Trophoblast cell (in vitro differentiated cells and primary cell): ENCODE data around the gene ZCCHC17. TPM values are rescaled to one million over a fixed set of nuclear protein-coding genes. Genes with fewer than 3 reads are reported as not detected.

ENCODE experiments used
- DNase-seq, 2 donors: peaks; one replicate each; pipeline ENCODE4 v3.0.0-alpha.2; 2016
- H2AFZ ChIP-seq: 2 replicates; pipeline ENCODE4 v1.6.1; 2013; ENCODE audit warnings: low read length, moderate library complexity, mild to moderate bottlenecking; ENCODE audit not compliant: insufficient read depth, poor library complexity
- H2AK5ac ChIP-seq: 2 replicates; pipeline ENCODE4 v1.6.1; 2013; ENCODE audit warnings: mild to moderate bottlenecking, low read length
- H2BK120ac ChIP-seq: 2 replicates; pipeline ENCODE4 v1.6.1; 2013; ENCODE audit warnings: low read length, mild to moderate bottlenecking, moderate library complexity; ENCODE audit not compliant: insufficient read depth, poor library complexity
- H2BK12ac ChIP-seq: 2 replicates; pipeline ENCODE4 v1.6.1; 2013; ENCODE audit warnings: mild to moderate bottlenecking, low read length, moderate library complexity
- H2BK5ac ChIP-seq: 2 replicates; pipeline ENCODE4 v1.6.1; 2013; ENCODE audit warnings: low read length, low read depth, moderate library complexity, mild to moderate bottlenecking; ENCODE audit not compliant: poor library complexity
- H3K14ac ChIP-seq: 2 replicates; pipeline ENCODE4 v1.6.1; 2013; ENCODE audit warnings: mild to moderate bottlenecking, low read length
- H3K18ac ChIP-seq: 2 replicates; pipeline ENCODE4 v1.6.1; 2013; ENCODE audit warnings: mild to moderate bottlenecking, low read length
- H3K23ac ChIP-seq: 2 replicates; pipeline ENCODE4 v1.6.1; 2013; ENCODE audit warnings: low read length
- H3K27ac ChIP-seq: 2 replicates; pipeline ENCODE4 v1.5.1; 2013; ENCODE audit warnings: low read depth, mild to moderate bottlenecking, inconsistent platforms, low read length, moderate library complexity
- H3K27me3 ChIP-seq: 2 replicates; pipeline ENCODE4 v1.6.1; 2013; ENCODE audit warnings: inconsistent platforms, mild to moderate bottlenecking, low read length, moderate library complexity; ENCODE audit not compliant: insufficient read depth
- H3K36me3 ChIP-seq, 2 experiments: 1 replicate in 1 of 2; 2 replicates in 1 of 2; pipeline ENCODE4 v1.6.1; 2013; ENCODE audit warnings: low read length in 2 of 2, mild to moderate bottlenecking in 2 of 2, moderate library complexity in 1 of 2; ENCODE audit not compliant: insufficient read depth in 2 of 2, control insufficient read depth in 1 of 2
- H3K4ac ChIP-seq: 2 replicates; pipeline ENCODE4 v1.6.1; 2013; ENCODE audit warnings: low read depth, mild to moderate bottlenecking, low read length, moderate library complexity
- H3K4me1 ChIP-seq, 2 experiments: 1 replicate in 1 of 2; 2 replicates in 1 of 2; pipeline ENCODE4 v1.6.1; 2013; ENCODE audit warnings: low read length in 2 of 2, mild to moderate bottlenecking in 2 of 2, moderate library complexity in 1 of 2; ENCODE audit not compliant: insufficient read depth in 2 of 2, control insufficient read depth in 1 of 2
- H3K4me2 ChIP-seq: 2 replicates; pipeline ENCODE4 v1.6.1; 2013; ENCODE audit warnings: inconsistent platforms, mild to moderate bottlenecking, low read length, moderate library complexity
- H3K4me3 ChIP-seq: 2 replicates; pipeline ENCODE4 v1.5.1; 2013; ENCODE audit warnings: mild to moderate bottlenecking, low read depth, low read length, inconsistent platforms
- H3K79me1 ChIP-seq: one replicate; pipeline ENCODE4 v1.6.1; 2013; ENCODE audit warnings: low read length
- H3K79me2 ChIP-seq: 2 replicates; pipeline ENCODE4 v1.6.1; 2013; ENCODE audit warnings: low read length, mild to moderate bottlenecking; ENCODE audit not compliant: control insufficient read depth, insufficient read depth, poor library complexity
- H3K9ac ChIP-seq: 2 replicates; pipeline ENCODE4 v1.6.1; 2013; ENCODE audit warnings: mild to moderate bottlenecking, low read length
- H3K9me3 ChIP-seq: 2 replicates; pipeline ENCODE4 v1.6.1; 2013; ENCODE audit warnings: low read depth, mild to moderate bottlenecking, control low read depth, inconsistent platforms, low read length; ENCODE audit not compliant: insufficient read depth
- H4K12ac ChIP-seq: 2 replicates; pipeline ENCODE4 v1.6.1; 2013; ENCODE audit warnings: low read depth, mild to moderate bottlenecking, low read length, moderate library complexity
- H4K8ac ChIP-seq: 2 replicates; pipeline ENCODE4 v1.6.1; 2013; ENCODE audit warnings: low read depth, mild to moderate bottlenecking, low read length, moderate library complexity
- H4K91ac ChIP-seq: one replicate; pipeline ENCODE4 v1.6.1; 2013; ENCODE audit warnings: low read depth, mild to moderate bottlenecking, low read length, moderate library complexity
- WGBS: extraction: QIAGEN DNeasy Blood & Tissue Kit; methylation state at CpG from one replicate; pipeline ENCODE4 v1.1.7; 2013; ENCODE audit warnings: missing lambda C conversion rate; ENCODE audit not compliant: insufficient read length, insufficient coverage; ENCODE audit errors: extremely low coverage; 5-methylcytosine and 5-hydroxymethylcytosine counted together
- polyA plus RNA-seq: library from polyadenylated mRNA; stranded (reverse); fragments of 200-250 nt; gene quantifications from 2 replicates; pipeline ENCODE4 v1.2.3, GENCODE V29; 2013

The ZCCHC17 gene
- polyA plus RNA-seq, result 38.6 and 38.9 TPM in 2 replicates

DNA sequence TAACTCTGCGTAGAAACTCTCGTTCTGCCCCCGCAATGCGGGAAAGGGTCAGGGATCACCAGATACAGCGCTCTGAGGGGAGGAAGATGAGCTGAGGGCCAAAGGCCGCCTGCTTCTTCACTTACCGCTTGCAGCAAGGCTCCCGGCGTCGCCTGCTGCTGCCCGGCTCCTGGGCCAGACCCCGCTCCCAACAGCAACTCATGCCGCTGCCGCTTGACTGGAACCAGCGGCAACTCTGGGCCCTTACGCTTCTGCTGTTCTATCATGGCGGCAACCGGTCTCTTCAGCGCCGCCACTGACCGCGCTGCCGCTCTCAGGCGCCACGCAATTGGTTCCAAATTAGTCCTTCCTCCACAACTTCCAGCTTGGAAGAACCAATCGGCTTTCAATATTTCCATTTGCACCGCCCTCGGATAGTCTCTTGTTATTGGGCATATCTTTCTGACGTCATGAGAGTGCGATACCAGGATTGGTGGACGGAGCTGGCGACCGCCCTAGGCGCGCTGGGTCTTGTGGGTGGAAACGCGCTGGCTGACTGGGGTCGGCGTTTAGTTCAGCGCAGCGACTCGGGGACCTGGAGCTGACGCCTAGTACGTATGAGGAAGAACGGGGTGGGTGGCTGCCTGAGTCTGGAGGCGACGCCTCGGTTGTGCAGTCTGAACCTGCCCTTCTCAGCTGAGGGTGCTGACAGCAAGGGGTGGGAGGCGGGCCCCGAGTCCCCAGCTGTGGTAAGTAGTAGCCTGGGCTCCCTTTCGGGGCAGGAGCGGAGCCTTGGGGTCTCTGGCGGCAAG, at the start of gene ZCCHC17, which contains the start of gene SNRNP40:
ZCCHC17 (plus strand) TSS at position 547 of the 791 bp plus-strand sequence. CDS start 13,067 bp downstream, outside the sequence.
SNRNP40 (minus strand) TSS at position 303 of the 791 bp plus-strand sequence; CDS start at position 266, 37 bp downstream.
- Histone ChIP-seq H4K8ac (peak within 1 kb of the TSS; percentile 75), H3K4me1 (peaks cover 4% of the 10 kb centered on the region in 2 experiments), H3K79me1 (peaks cover 7% of the 10 kb centered on the region), H3K4me2 (peak within 1 kb of the TSS; percentile 89), H3K4me3 (peak within 1 kb of the TSS; percentile 94), H3K4ac (peak within 1 kb of the TSS; percentile 86), H2BK120ac (peak within 1 kb of the TSS; percentile 33), H2AFZ (peak within 1 kb of the TSS; percentile 50), H2AK5ac (peak within 1 kb of the TSS; percentile 10), H3K23ac (no peak within 1 kb of the TSS), H3K18ac (peak within 1 kb of the TSS; percentile 48), H2BK12ac (no peak within 1 kb of the TSS), H3K79me2 (peaks cover 8% of the 10 kb centered on the region), H4K91ac (peak within 1 kb of the TSS; percentile 58), H3K36me3 (peaks cover 5 to 20% of the 10 kb centered on the region in 2 experiments), H3K9ac (peak within 1 kb of the TSS; percentile 95), H3K27ac (peak within 1 kb of the TSS; percentile 46), H2BK5ac (peak within 1 kb of the TSS; percentile 43), H3K14ac (peak within 1 kb of the TSS; percentile 70), H4K12ac (peak within 1 kb of the TSS; percentile 47), H3K27me3 (no peaks in the 10 kb centered on the region), H3K9me3 (no peaks in the 10 kb centered on the region)
- DNase-seq, result peak; percentile 98 to 100
- WGBS, result no CpG with 5 or more reads among the region's 53 CpGs

DNA sequence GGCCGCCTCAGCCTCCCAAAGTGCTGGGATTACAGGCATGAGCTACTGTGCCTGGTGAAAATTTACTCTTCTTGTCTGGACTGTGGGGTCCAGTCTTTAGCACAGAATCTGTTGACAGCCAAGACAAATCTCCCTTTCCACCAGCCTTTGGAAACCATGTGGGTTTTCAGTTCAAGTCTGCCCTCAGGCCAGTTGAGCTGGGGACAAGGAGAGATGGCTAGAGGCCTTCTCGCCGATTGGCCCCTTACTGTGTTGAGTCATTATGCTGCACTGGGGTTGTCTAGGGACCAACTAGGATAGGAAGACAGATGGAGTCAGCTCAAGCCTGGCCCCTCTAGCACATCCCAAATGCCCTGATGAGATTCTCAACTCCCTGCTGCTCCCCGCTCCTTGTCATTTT, 48.6 kb upstream of the ZCCHC17 start:
- no peak for DNase-seq
- H3K79me2 ChIP-seq, result no peaks in the 10 kb centered on the region
- no peak overlapping the region for H4K8ac ChIP-seq
- H3K9ac ChIP-seq, result no peak overlapping the region
- no peak overlapping the region for H2BK5ac ChIP-seq
- no peak overlapping the region for H3K4me3 ChIP-seq
- H3K4ac ChIP-seq, result no peak overlapping the region
- H3K18ac ChIP-seq, result no peak overlapping the region
- no peaks in the 10 kb centered on the region for H3K79me1 ChIP-seq
- H3K4me2 ChIP-seq, result no peak overlapping the region
- no peak overlapping the region for H2BK12ac ChIP-seq
- H3K27me3 ChIP-seq, result no peaks in the 10 kb centered on the region
- no peak overlapping the region for H2BK120ac ChIP-seq
- H3K23ac ChIP-seq, result no peak overlapping the region
- no CpG with 5 or more reads among the region's 4 CpGs for WGBS
- no peaks in the 10 kb centered on the region for H3K9me3 ChIP-seq
- no peak overlapping the region for H3K27ac ChIP-seq
- no peak overlapping the region for H2AFZ ChIP-seq
- peaks cover 3 to 7% of the 10 kb centered on the region in 2 experiments for H3K4me1 ChIP-seq
- no peak overlapping the region for H2AK5ac ChIP-seq
- H3K14ac ChIP-seq, result no peak overlapping the region
- H3K36me3 ChIP-seq, result no peaks in the 10 kb centered on the region
- no peak overlapping the region for H4K91ac ChIP-seq
- no peak overlapping the region for H4K12ac ChIP-seq

DNA sequence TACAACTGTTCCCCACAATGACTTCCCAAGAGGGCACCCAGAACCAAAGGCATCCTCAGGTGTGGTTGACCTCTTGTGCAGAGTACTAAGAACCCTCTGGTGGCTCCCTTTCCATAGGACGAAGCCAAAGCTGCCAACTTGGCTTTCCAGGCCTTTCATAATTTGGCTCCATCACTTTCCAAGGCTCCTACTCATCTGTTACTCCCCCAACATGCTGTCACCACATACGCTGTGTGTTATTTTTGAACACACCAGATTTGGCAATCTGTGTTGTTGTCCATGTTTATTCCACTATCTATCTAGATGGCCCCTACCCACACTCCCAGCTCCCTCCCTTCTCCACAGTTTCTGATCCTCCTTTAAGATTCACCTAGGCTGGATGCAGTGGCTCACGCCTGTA, 47.0 kb upstream of the ZCCHC17 start:
- no peak overlapping the region for H3K27ac ChIP-seq
- H3K79me2 ChIP-seq, result no peaks in the 10 kb centered on the region
- H3K27me3 ChIP-seq, result no peaks in the 10 kb centered on the region
- no peak overlapping the region for H3K4ac ChIP-seq
- no peak overlapping the region for H3K23ac ChIP-seq
- no peak overlapping the region for H3K4me2 ChIP-seq
- no peak overlapping the region for H2BK120ac ChIP-seq
- H2AFZ ChIP-seq, result no peak overlapping the region
- no peak overlapping the region for H3K18ac ChIP-seq
- H3K4me1 ChIP-seq, result no peaks in the 10 kb centered on the region
- H4K91ac ChIP-seq, result no peak overlapping the region
- H3K79me1 ChIP-seq, result no peaks in the 10 kb centered on the region
- H4K12ac ChIP-seq, result no peak overlapping the region
- no peak overlapping the region for H2BK12ac ChIP-seq
- H4K8ac ChIP-seq, result no peak overlapping the region
- H3K4me3 ChIP-seq, result no peak overlapping the region
- H3K36me3 ChIP-seq, result no peaks in the 10 kb centered on the region
- no CpG with 5 or more reads among the region's 3 CpGs for WGBS
- DNase-seq, result no peak
- no peak overlapping the region for H3K14ac ChIP-seq
- no peak overlapping the region for H2BK5ac ChIP-seq
- no peaks in the 10 kb centered on the region for H3K9me3 ChIP-seq
- no peak overlapping the region for H2AK5ac ChIP-seq
- no peak overlapping the region for H3K9ac ChIP-seq

DNA sequence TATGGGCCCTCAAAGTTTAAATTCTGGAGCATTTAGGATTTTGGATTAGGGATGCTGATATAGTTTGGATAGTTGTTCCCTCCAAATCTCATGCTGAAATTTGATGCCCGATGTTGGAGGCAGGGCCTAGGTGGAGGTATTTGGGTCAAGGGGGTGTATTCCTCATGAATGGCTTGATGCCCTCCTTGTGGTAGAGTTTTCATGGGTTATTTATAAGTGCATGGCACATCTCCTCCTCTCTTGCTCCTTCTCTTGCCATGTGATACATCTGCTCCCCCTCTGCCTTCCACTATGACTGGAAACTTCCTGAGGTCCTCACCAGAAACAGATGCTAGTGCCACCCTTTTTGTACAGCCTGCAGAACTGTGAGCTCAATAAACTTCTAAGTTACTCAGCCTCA, 39.6 kb upstream of the ZCCHC17 start:
- Histone ChIP-seq H3K4me1 (no peaks in the 10 kb centered on the region), H3K27me3 (no peaks in the 10 kb centered on the region), H3K4ac (no peak overlapping the region), H2BK5ac (no peak overlapping the region), H3K4me2 (no peak overlapping the region), H3K23ac (no peak overlapping the region), H3K79me2 (no peaks in the 10 kb centered on the region), H3K18ac (no peak overlapping the region), H3K9ac (no peak overlapping the region), H2BK12ac (no peak overlapping the region), H3K27ac (no peak overlapping the region), H3K79me1 (no peaks in the 10 kb centered on the region), H4K12ac (no peak overlapping the region), H4K91ac (no peak overlapping the region), H3K4me3 (no peak overlapping the region), H3K14ac (no peak overlapping the region), H3K36me3 (peaks cover 5 to 26% of the 10 kb centered on the region in 2 experiments), H2AFZ (no peak overlapping the region), H3K9me3 (no peaks in the 10 kb centered on the region), H2BK120ac (no peak overlapping the region), H4K8ac (no peak overlapping the region), H2AK5ac (no peak overlapping the region)
- whole genome bisulfite sequencing, result no CpG with 5 or more reads among the region's 1 CpG
- DNase-seq, result no peak
